HG02623 (cell line): Measurements from ENCODE around the gene BZW2.
"Not testable (repeated sequence)": the region's sequence is repeated elsewhere in the genome, so short reads cannot be mapped to it uniquely, and the experiment has no call there.

Experiments
- ATAC-seq: cut with Tn5 transposase; IDR thresholded peaks from one replicate; pipeline ENCODE4 v1.9.1; 2021; ENCODE audit warnings: moderate library complexity; ENCODE audit not compliant: unreplicated experiment

Gene BZW2

GRCh38 chr7:16644636-16645592 lies 1.1 kb upstream of the BZW2 start:
- no peak for ATAC-seq

- ATAC-seq = no peak
Measured at GRCh38 chr7:16646472-16647072, 591 bp downstream of the BZW2 start.

- no peak for ATAC-seq
Measured at GRCh38 chr7:16647435-16647960, 1.5 kb downstream of the BZW2 start.

- ATAC-seq = no peak
Measured at GRCh38 chr7:16648551-16648950, 2.6 kb downstream of the BZW2 start.

GRCh38 chr7:16649196-16649595 lies 3.2 kb downstream of the BZW2 start:
- ATAC-seq = no peak

GRCh38 chr7:16650266-16650665 lies 4.3 kb downstream of the BZW2 start:
- no peak for ATAC-seq

GRCh38 chr7:16651396-16652239 lies 5.6 kb downstream of the BZW2 start:
- ATAC-seq = no peak

- no peak for ATAC-seq
Measured at GRCh38 chr7:16652240-16652583, 6.2 kb downstream of the BZW2 start.

GRCh38 chr7:16652888-16653287 lies 6.9 kb downstream of the BZW2 start:
- ATAC-seq = no peak

- no peak for ATAC-seq
Measured at GRCh38 chr7:16655394-16655793, 9.4 kb downstream of the BZW2 start.

- ATAC-seq = no peak
Measured at GRCh38 chr7:16656141-16656540, 10.2 kb downstream of the BZW2 start.

- no peak for ATAC-seq
Measured at GRCh38 chr7:16657656-16658279, 11.8 kb downstream of the BZW2 start.

GRCh38 chr7:16659854-16660497 lies 14.0 kb downstream of the BZW2 start:
- not testable (repeated sequence) for ATAC-seq

- no peak for ATAC-seq
Measured at GRCh38 chr7:16660702-16661464, 14.9 kb downstream of the BZW2 start.

- no peak for ATAC-seq
Measured at GRCh38 chr7:16661924-16662323, 15.9 kb downstream of the BZW2 start.

- no peak for ATAC-seq
Measured at GRCh38 chr7:16667355-16667754, 21.4 kb downstream of the BZW2 start.

- no peak for ATAC-seq
Measured at GRCh38 chr7:16668049-16668858, 22.3 kb downstream of the BZW2 start.

GRCh38 chr7:16668978-16669377 lies 23.0 kb downstream of the BZW2 start:
- ATAC-seq = no peak

- no peak for ATAC-seq
Measured at GRCh38 chr7:16669581-16669980, 23.6 kb downstream of the BZW2 start.
